HepG2 (cell line): ENCODE measurements around the gene CHP1. TPM values are rescaled to one million over a fixed set of nuclear protein-coding genes. Genes with fewer than 3 reads are reported as not detected.
A peak's percentile ranks its signal among the peaks of the same experiment; 100 is the strongest.

Experiments used
- CHCHD3 ChIP-seq: sonication (generic); formaldehyde crosslinking; IDR thresholded peaks from 2 replicates; pipeline ENCODE4 v1.8.0; 2022; ENCODE audit warnings: mild to moderate bottlenecking, missing genetic modification reagents, moderate library complexity
- CHD2 ChIP-seq: IDR thresholded peaks from 2 replicates; pipeline ENCODE4 v1.6.1; 2011; ENCODE audit warnings: low read depth, low read length, improper control_type of control experiment
- CREM ChIP-seq, 2 experiments: sonication (generic) in 1 of 2; formaldehyde crosslinking in 1 of 2; IDR thresholded peaks; 2 replicates each; pipeline versions ENCODE4 v1.4.0 to v1.6.1; 2016 to 2020; ENCODE audit warnings: antibody characterized with exemption in 1 of 2, mild to moderate bottlenecking in 1 of 2, missing genetic modification reagents in 1 of 2
- EED ChIP-seq: sonication (generic); formaldehyde crosslinking; IDR thresholded peaks from 2 replicates; pipeline ENCODE4 v1.5.0; 2020; ENCODE audit warnings: mild to moderate bottlenecking, missing genetic modification reagents
- HDAC1 ChIP-seq: sonication (generic); formaldehyde crosslinking; IDR thresholded peaks from 2 replicates; pipeline ENCODE4 v1.5.1; 2020; ENCODE audit warnings: mild to moderate bottlenecking, missing genetic modification reagents
- HNRNPL ChIP-seq: fragments of 200-400 bp; formaldehyde crosslinking; IDR thresholded peaks from 2 replicates; pipeline ENCODE4 v1.6.1; 2017; ENCODE audit warnings: mild to moderate bottlenecking, low read depth, low read length
- HOXA7 ChIP-seq: sonication (generic); formaldehyde crosslinking; IDR thresholded peaks from 2 replicates; pipeline ENCODE4 v1.8.1; 2022; ENCODE audit warnings: mild to moderate bottlenecking, missing genetic modification reagents, moderate library complexity
- KLF6 ChIP-seq: IDR thresholded peaks from 2 replicates; pipeline ENCODE4 v1.8.0; 2016; ENCODE audit warnings: missing biosample characterization, missing genetic modification reagents
- MAFK ChIP-seq, 2 experiments: IDR thresholded peaks in 1 of 2; conservative IDR thresholded peaks in 1 of 2; 2 replicates each; pipeline ENCODE4 v1.6.1; 2011; ENCODE audit warnings: improper control_type of control experiment in 2 of 2, low read length in 2 of 2
- NCOA5 ChIP-seq: sonication (generic); formaldehyde crosslinking; IDR thresholded peaks from 2 replicates; pipeline ENCODE4 v1.4.0; 2020; ENCODE audit warnings: missing genetic modification reagents
- RXRB ChIP-seq: IDR thresholded peaks from 2 replicates; pipeline ENCODE4 v1.6.1; 2016; ENCODE audit warnings: borderline replicate concordance, missing genetic modification reagents, missing compliant biosample characterization
- SALL1 ChIP-seq: sonication (generic); formaldehyde crosslinking; IDR thresholded peaks from 2 replicates; pipeline ENCODE4 v1.8.0; 2022; ENCODE audit warnings: mild to moderate bottlenecking, missing genetic modification reagents
- SMAD1 ChIP-seq: sonication (generic); formaldehyde crosslinking; IDR thresholded peaks from 2 replicates; pipeline ENCODE4 v1.4.0; 2020; ENCODE audit warnings: missing genetic modification reagents, low read depth, mild to moderate bottlenecking, borderline replicate concordance
- SMARCE1 ChIP-seq: fragments of 450-650 bp; IDR thresholded peaks from 2 replicates; pipeline ENCODE4 v1.6.1; 2017; ENCODE audit warnings: borderline replicate concordance
- SRF ChIP-seq: IDR thresholded peaks from 2 replicates; pipeline ENCODE4 v1.6.1; 2011; ENCODE audit warnings: mild to moderate bottlenecking, low read depth, low read length, moderate library complexity
- ZC3H13 ChIP-seq: sonication (generic); formaldehyde crosslinking; IDR thresholded peaks from 2 replicates; pipeline ENCODE4 v1.8.1; 2023; ENCODE audit warnings: mild to moderate bottlenecking, missing genetic modification reagents, moderate library complexity
- ZFY ChIP-seq: sonication (generic); formaldehyde crosslinking; IDR thresholded peaks from 2 replicates; pipeline ENCODE4 v1.4.0; 2020; ENCODE audit warnings: missing genetic modification reagents
- ZKSCAN8 ChIP-seq: IDR thresholded peaks from 2 replicates; pipeline ENCODE4 v1.6.1; 2016; ENCODE audit warnings: borderline replicate concordance, missing genetic modification reagents, missing compliant biosample characterization
- ZMYM3 ChIP-seq: sonication (generic); formaldehyde crosslinking; IDR thresholded peaks from 2 replicates; pipeline ENCODE4 v1.5.1; 2020; ENCODE audit warnings: mild to moderate bottlenecking, missing genetic modification reagents
- ZNF557 ChIP-seq: sonication (generic); formaldehyde crosslinking; IDR thresholded peaks from 2 replicates; pipeline ENCODE4 v1.4.0; 2020; ENCODE audit warnings: missing genetic modification reagents
- ZNF724P ChIP-seq: sonication (generic); formaldehyde crosslinking; IDR thresholded peaks from 2 replicates; pipeline ENCODE4 v1.8.0; 2022; ENCODE audit warnings: missing genetic modification reagents, borderline replicate concordance
- ZNF747 ChIP-seq: sonication (generic); formaldehyde crosslinking; IDR thresholded peaks from 2 replicates; pipeline ENCODE4 v1.8.1; 2023; ENCODE audit warnings: missing genetic modification reagents, mild to moderate bottlenecking, borderline replicate concordance
- ZNF761 ChIP-seq: sonication (generic); formaldehyde crosslinking; conservative IDR thresholded peaks from 2 replicates; pipeline ENCODE4 v1.4.0; 2020; ENCODE audit warnings: mild to moderate bottlenecking, missing genetic modification reagents
- ZNF772 ChIP-seq: sonication (generic); formaldehyde crosslinking; IDR thresholded peaks from 2 replicates; pipeline ENCODE4 v1.5.0; 2020; ENCODE audit warnings: mild to moderate bottlenecking, missing genetic modification reagents
- polyA plus RNA-seq, 8 experiments: library from polyadenylated mRNA; depleted of rRNA in 3 of 8; stranded (reverse) in 7 of 8; unstranded in 1 of 8; fragments of >200 nt; fragmentation: Illumina TruSeq in 4 of 8; extraction: Trizol in 4 of 8; gene quantifications; 2 replicates each; pipeline versions ENCODE4 v1.2.1 to v1.2.3, GENCODE V29; 2011 to 2016; ENCODE audit warnings: low read depth in 4 of 8, missing spikeins in 1 of 8, mixed read lengths in 1 of 8; ENCODE audit not compliant: insufficient read depth in 1 of 8
- total RNA-seq, 5 experiments: library from RNA; depleted of rRNA; stranded (reverse); fragments of >200 nt; fragmentation: Illumina TruSeq; extraction: Trizol; gene quantifications; 2 replicates each; pipeline ENCODE4 v1.2.3, GENCODE V29; 2016; ENCODE audit warnings: low read depth in 1 of 5
- TF ChIP-seq, protein P1 (sequence below): sonication (generic); formaldehyde crosslinking; conservative IDR thresholded peaks from 2 replicates; pipeline ENCODE4 v1.5.0; 2020; ENCODE audit warnings: missing genetic modification reagents
- TF ChIP-seq, protein P2 (sequence below): sonication (generic); formaldehyde crosslinking; IDR thresholded peaks from 2 replicates; pipeline ENCODE4 v1.5.0; 2020; ENCODE audit warnings: mild to moderate bottlenecking, missing genetic modification reagents, borderline replicate concordance
- TF ChIP-seq, protein P3 (sequence below): sonication (generic); formaldehyde crosslinking; IDR thresholded peaks from 2 replicates; pipeline ENCODE4 v1.8.0; 2022; ENCODE audit warnings: mild to moderate bottlenecking, missing genetic modification reagents, borderline replicate concordance

Gene CHP1
- total and polyA plus RNA-seq, 2 of the 13 experiments (the other 11 are each of a cell fraction or from before 2014, with no cell fraction given) = 49.6 to 76.4 TPM

DNA sequence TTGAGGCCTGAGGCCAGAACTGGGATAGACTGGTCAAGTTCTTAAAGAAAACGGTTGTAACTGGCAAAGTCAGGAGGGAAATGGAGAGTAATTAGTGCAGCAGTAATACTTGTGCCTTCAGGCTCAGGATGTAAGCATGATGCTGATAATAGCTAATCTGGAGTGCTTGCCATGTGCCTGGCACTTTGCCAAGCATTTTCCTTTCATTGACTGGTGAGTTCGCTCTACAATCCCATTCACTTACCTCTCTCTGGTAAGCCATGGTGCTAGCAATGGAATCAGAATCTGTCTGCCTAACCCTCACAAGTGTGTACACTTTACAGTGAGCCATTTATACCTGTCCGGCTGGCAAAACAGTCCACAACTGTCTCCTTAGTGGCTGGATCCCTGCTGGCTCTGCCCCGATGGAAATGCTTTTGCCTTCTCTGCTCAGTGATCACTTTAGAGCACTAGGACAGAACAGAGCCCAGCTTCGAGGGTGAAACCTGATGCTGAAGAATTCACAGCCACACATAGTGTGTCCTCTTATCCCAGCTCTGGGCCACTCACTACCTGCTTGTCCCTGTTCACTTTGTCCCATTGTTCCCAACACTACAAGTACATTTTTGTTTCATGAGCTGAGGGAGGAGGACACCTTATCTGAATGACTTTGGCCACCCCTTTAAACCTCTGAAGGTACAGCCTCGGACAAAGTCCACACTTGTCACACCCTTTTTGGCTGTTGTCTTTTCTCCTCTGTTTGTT, 10.3 kb downstream of the CHP1 start (continued):
- TF ChIP-seq, protein P1, sequence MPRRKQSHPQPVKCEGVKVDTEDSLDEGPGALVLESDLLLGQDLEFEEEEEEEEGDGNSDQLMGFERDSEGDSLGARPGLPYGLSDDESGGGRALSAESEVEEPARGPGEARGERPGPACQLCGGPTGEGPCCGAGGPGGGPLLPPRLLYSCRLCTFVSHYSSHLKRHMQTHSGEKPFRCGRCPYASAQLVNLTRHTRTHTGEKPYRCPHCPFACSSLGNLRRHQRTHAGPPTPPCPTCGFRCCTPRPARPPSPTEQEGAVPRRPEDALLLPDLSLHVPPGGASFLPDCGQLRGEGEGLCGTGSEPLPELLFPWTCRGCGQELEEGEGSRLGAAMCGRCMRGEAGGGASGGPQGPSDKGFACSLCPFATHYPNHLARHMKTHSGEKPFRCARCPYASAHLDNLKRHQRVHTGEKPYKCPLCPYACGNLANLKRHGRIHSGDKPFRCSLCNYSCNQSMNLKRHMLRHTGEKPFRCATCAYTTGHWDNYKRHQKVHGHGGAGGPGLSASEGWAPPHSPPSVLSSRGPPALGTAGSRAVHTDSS (CRISPR knock-in tag) = no peak
- TF ChIP-seq ZNF724P (no peak), HDAC1 (CRISPR knock-in tag) (no peak), HOXA7 (no peak), MAFK (conservative IDR thresholded peaks at IDR 0.05 in 1 of 2, IDR thresholded peaks at IDR 0.05 in 1 of 2; ENCODE audit: low read length in 2 of 2) (no peak), ZNF557 (CRISPR knock-in tag) (no peak), CHCHD3 (no peak), ZC3H13 (CRISPR knock-in tag) (no peak), SALL1 (CRISPR knock-in tag) (peak; percentile 28), EED (CRISPR knock-in tag) (no peak), SRF (no peak), RXRB (CRISPR knock-in tag) (no peak; the same call in 1 of the 2 replicates), KLF6 (CRISPR knock-in tag) (no peak), ZNF761 (no peak), SMAD1 (CRISPR knock-in tag) (no peak), ZKSCAN8 (no peak), CHD2 (no peak), NCOA5 (CRISPR knock-in tag) (no peak), SMARCE1 (no peak), ZNF772 (CRISPR knock-in tag) (no peak), CREM (IDR thresholded peaks at IDR 0.05) (0 out of 2 replicates have a peak, but pooled peaks have one; percentile 42), CREM (CRISPR knock-in tag; IDR thresholded peaks at IDR 0.05) (no peak), HNRNPL (no peak), ZMYM3 (CRISPR knock-in tag) (peak; percentile 76), ZFY (peak; percentile 23; the same call in 1 of the 2 replicates), ZNF747 (CRISPR knock-in tag) (no peak)
- TF ChIP-seq, protein P2, sequence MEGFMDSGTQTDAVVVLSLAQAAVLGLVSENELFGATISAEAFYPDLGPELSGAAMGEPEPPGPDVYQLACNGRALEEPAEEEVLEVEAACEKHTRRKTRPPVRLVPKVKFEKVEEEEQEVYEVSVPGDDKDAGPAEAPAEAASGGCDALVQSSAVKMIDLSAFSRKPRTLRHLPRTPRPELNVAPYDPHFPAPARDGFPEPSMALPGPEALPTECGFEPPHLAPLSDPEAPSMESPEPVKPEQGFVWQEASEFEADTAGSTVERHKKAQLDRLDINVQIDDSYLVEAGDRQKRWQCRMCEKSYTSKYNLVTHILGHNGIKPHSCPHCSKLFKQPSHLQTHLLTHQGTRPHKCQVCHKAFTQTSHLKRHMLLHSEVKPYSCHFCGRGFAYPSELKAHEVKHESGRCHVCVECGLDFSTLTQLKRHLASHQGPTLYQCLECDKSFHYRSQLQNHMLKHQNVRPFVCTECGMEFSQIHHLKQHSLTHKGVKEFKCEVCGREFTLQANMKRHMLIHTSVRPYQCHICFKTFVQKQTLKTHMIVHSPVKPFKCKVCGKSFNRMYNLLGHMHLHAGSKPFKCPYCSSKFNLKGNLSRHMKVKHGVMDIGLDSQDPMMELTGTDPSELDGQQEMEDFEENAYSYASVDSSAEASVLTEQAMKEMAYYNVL = no peak; the same call in 1 of the 2 replicates
- TF ChIP-seq, protein P3, sequence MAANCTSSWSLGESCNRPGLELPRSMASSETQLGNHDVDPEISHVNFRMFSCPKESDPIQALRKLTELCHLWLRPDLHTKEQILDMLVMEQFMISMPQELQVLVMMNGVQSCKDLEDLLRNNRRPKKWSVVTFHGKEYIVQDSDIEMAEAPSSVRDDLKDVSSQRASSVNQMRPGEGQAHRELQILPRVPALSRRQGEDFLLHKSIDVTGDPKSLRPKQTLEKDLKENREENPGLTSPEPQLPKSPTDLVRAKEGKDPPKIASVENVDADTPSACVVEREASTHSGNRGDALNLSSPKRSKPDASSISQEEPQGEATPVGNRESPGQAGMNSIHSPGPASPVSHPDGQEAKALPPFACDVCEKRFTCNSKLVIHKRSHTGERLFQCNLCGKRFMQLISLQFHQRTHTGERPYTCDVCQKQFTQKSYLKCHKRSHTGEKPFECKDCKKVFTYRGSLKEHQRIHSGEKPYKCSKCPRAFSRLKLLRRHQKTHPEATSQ = no peak
